Transverse colon (tissue), 4 donors: Measurements from ENCODE around the gene CERS1. TPM values are rescaled to one million over a fixed set of nuclear protein-coding genes. Genes with fewer than 3 reads are reported as not detected.

Source experiments
- DNase-seq: peaks from one replicate; pipeline ENCODE4 v3.0.0-alpha.2; 2019
- H3K27ac ChIP-seq, 4 donors: fragments of 200-600 bp; sonication (generic); 2 replicates each; pipeline ENCODE4 v1.5.1; 2016 to 2018; ENCODE audit warnings: inconsistent platforms in 4 of 4
- H3K27me3 ChIP-seq: fragments of 200-600 bp; sonication (generic); 2 replicates; pipeline ENCODE4 v1.5.1; 2017; ENCODE audit warnings: inconsistent platforms
- H3K36me3 ChIP-seq, 4 donors: fragments of 200-600 bp; sonication (generic); 2 replicates each; pipeline ENCODE4 v1.5.1; 2017 to 2019; ENCODE audit warnings: inconsistent platforms in 4 of 4
- H3K4me1 ChIP-seq, 4 donors: fragments of 200-600 bp; sonication (generic); 2 replicates each; pipeline ENCODE4 v1.5.1; 2017 to 2020; ENCODE audit warnings: inconsistent platforms in 4 of 4
- H3K4me3 ChIP-seq, 4 donors: fragments of 200-600 bp; sonication (generic); 1 replicate in 1 of 4; 2 replicates in 3 of 4; pipeline versions ENCODE4 v1.5.1 to v1.6.1; 2017 to 2019; ENCODE audit warnings: inconsistent platforms in 4 of 4
- H3K9me3 ChIP-seq, 2 donors: fragments of 200-600 bp; sonication (generic); 2 replicates each; pipeline ENCODE4 v1.5.1; 2017 to 2019; ENCODE audit warnings: inconsistent platforms in 2 of 2
- EP300 ChIP-seq: sonication (generic); formaldehyde crosslinking; IDR thresholded peaks from one replicate; pipeline ENCODE4 v1.6.1; 2017; ENCODE audit warnings: antibody characterized with exemption, low read depth
- POLR2A ChIP-seq: fragments of 450-650 bp; IDR thresholded peaks from one replicate; pipeline ENCODE4 v1.6.1; 2016; ENCODE audit warnings: antibody characterized with exemption, mild to moderate bottlenecking, moderate library complexity
- POLR2AphosphoS5 ChIP-seq, 3 donors: sonication (generic); formaldehyde crosslinking; IDR thresholded peaks; one replicate each; pipeline ENCODE4 v1.6.1; 2016; ENCODE audit warnings: antibody characterized with exemption in 3 of 3
- WGBS, 2 donors: methylation state at CpG; one replicate each; pipeline ENCODE4 v1.1.5; 2018; ENCODE audit warnings: low coverage in 1 of 2; 5-methylcytosine and 5-hydroxymethylcytosine counted together
- in situ Hi-C, 4 donors: fragments of 200-750 bp; cut with MboI; loops; one replicate each; pipeline versions ENCODE4 v1.15.0 to v1.15.1; 2017; ENCODE audit warnings: low sequenced_read_pairs in 3 of 4, low pct_ligation_motif_present in 1 of 4, low pct_unique_long_range_greater_than_20kb in 1 of 4
- intact Hi-C: fragments of 100-400 bp; cut with DNase I; formaldehyde crosslinking; loops from one replicate; pipeline ENCODE4 v1.15.1; 2023; ENCODE audit warnings: low total_unique reads
- total RNA-seq, 4 donors: library from RNA; depleted of rRNA; stranded (reverse); fragments of >200 nt; gene quantifications; one replicate each; pipeline ENCODE4 v1.1.0, GENCODE V29; 2016
- TF ChIP-seq, protein P1 (sequence below), 5 experiments: fragments of 200-600 bp in 3 of 5; fragments of 450-650 bp in 2 of 5; sonication (generic) in 3 of 5; IDR thresholded peaks; 1 replicate in 2 of 5; 2 replicates in 3 of 5; pipeline ENCODE4 v1.5.1; 2016 to 2017; ENCODE audit warnings: antibody characterized with exemption in 5 of 5, inconsistent platforms in 3 of 5, mild to moderate bottlenecking in 2 of 5, moderate library complexity in 1 of 5

CERS1 gene
- total RNA-seq, 4 donors from 2014 or later, result not detected

DNA sequence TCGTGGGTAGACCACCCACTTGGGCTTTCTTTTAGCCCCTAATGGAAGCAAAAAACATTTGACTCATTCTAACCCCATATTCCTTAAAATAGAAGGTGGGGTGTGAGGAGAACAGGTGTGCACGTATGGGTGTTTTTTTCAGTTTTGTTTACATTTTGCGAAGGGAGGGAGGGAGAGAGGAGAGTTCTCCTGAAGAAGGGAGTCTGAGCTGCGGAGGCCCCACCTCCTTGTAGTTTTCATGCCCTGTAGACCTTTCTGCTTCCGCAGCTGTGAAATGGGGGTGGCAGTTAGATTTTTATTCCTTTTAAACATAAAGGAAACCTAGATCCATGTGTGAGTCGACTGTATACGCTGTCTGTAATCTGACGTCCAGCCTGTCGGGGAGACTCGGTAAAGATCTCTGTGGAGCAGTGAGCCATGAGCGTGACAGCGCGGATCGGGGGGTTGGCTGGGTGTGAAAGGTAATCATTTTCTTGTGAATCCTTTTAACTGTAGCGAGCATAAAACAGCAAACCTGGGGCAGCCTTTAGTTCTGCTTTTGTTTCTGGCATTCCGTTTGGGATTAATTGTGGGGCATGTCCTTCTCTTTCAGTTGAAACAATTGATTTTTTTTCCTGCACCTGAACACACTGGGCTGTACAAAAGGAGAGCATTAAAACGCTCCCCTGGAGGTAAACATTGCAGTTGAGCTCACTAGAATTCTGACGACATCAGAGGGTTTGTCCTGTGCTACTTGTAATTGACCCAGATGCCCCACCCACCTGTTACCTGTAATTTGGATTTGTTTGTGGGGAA is 61.9 kb downstream of the CERS1 start:
- peak; percentile 50 for DNase-seq
- Histone ChIP-seq H3K36me3 (no peaks in the 10 kb centered on the region), H3K9me3 (no peaks in the 10 kb centered on the region), H3K27ac (peak overlapping the region; percentile 93 to 97 (median 94)), H3K4me3 (peak overlapping the region; percentile 72 to 94 (median 88)), H3K27me3 (no peaks in the 10 kb centered on the region), H3K4me1 (peaks cover 13 to 64% (median 55%) of the 10 kb centered on the region in 4 donors)
- intact Hi-C loops, result no loop called here
- in situ Hi-C loops, result loop anchor here in 3 of 4 donors (25.0 kb wide), 2 partner anchors 247 to 372 kb away; partner anchors contain the start of gene REX1BD (in 2 of the 3)
- TF ChIP-seq POLR2AphosphoS5 (IDR thresholded peaks at IDR 0.05), result peak in 1 of 3 donors; percentile 68
- TF ChIP-seq, protein P1, sequence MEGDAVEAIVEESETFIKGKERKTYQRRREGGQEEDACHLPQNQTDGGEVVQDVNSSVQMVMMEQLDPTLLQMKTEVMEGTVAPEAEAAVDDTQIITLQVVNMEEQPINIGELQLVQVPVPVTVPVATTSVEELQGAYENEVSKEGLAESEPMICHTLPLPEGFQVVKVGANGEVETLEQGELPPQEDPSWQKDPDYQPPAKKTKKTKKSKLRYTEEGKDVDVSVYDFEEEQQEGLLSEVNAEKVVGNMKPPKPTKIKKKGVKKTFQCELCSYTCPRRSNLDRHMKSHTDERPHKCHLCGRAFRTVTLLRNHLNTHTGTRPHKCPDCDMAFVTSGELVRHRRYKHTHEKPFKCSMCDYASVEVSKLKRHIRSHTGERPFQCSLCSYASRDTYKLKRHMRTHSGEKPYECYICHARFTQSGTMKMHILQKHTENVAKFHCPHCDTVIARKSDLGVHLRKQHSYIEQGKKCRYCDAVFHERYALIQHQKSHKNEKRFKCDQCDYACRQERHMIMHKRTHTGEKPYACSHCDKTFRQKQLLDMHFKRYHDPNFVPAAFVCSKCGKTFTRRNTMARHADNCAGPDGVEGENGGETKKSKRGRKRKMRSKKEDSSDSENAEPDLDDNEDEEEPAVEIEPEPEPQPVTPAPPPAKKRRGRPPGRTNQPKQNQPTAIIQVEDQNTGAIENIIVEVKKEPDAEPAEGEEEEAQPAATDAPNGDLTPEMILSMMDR (IDR thresholded peaks at IDR 0.05), result no peak
- peak; percentile 33 for TF ChIP-seq POLR2A
- no peak for TF ChIP-seq EP300
- WGBS, 2 donors, result 13 to 17% methylated on average over 7 to 18 of the region's 18 CpGs

DNA sequence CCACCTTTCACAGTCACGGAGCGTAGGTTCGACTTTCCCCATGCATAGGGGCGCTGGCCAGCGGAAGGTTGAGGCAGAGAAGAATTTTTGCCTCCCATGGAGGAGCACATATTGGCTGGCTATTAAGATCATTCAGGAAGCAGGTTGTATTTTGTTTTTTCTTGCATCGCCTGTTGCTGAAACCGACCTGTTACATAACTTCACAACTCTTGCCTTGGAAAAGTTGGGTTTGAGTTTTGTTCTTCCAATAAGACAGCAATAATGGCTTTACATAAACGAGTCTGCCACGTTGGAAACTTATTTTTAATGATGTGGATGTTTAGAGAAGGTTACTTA is 62.8 kb downstream of the CERS1 start:
- Histone ChIP-seq H3K36me3 (no peaks in the 10 kb centered on the region), H3K27ac (peak overlapping the region; percentile 93 to 97 (median 94)), H3K4me3 (peak overlapping the region; percentile 72 to 94 (median 88)), H3K4me1 (peaks cover 13 to 58% (median 47%) of the 10 kb centered on the region in 4 donors), H3K9me3 (no peaks in the 10 kb centered on the region), H3K27me3 (no peaks in the 10 kb centered on the region)
- intact Hi-C loops (no loop called here), in situ Hi-C loops (loop anchor here in 3 of 4 donors (25.0 kb wide), 2 partner anchors 246 to 371 kb away; partner anchors contain the start of gene REX1BD (in 2 of the 3))
- no peak for DNase-seq
- TF ChIP-seq, protein P1 (IDR thresholded peaks at IDR 0.05), result no peak
- TF ChIP-seq EP300 (no peak), POLR2AphosphoS5 (IDR thresholded peaks at IDR 0.05) (no peak), POLR2A (no peak)
- WGBS, 2 donors, result 3 to 6% methylated on average over 4 to 9 of the region's 9 CpGs

DNA sequence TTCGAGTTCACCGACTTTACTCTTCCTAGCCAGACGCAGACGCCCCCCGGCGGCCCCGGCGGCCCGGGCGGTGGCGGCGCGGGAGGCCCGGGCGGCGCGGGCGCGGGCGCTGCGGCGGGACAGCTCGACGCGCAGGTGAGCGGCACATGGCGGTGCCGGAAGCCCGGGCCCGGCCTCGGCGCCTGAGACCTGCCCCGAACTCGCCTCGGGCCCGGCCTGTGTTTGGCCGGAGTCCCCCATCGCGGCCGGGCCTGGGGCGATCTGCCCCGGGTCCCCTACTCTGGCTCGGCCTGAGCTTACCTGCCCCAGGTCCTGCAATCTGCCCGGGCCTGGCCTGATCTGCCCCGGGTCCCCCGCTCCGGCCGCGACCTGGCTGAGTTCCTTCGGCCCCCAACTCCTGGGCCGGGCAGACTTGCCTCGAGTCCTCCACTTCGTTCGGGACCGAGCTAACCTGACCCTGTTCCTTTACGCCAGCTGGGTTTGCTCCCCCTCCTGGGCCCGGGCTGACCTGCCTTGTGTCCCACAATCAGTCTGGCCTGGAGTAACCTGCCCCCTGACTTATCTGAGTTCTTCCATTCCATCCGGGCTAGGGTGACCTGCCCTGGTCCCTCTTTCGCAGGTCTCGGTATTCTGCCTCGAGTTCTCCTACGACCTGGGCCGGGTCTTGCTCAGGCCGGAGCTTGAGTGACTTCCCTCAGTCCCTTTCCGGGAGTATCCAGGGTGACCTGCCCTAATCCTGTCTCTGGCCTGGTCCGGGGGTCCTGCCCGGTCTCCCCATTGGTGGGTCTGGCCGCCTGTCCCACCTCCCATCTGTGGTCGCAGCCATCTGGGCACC is 63.4 kb downstream of the CERS1 start:
- TF ChIP-seq EP300, result no peak
- TF ChIP-seq, protein P1 (IDR thresholded peaks at IDR 0.05), result peak in 1 of 5 experiments; percentile 19
- Histone ChIP-seq H3K4me1 (peaks cover 11 to 53% (median 45%) of the 10 kb centered on the region in 4 donors), H3K27ac (peak overlapping the region; percentile 93 to 97 (median 94)), H3K9me3 (no peaks in the 10 kb centered on the region), H3K36me3 (no peaks in the 10 kb centered on the region), H3K4me3 (peak overlapping the region; percentile 83 to 94 (median 94)), H3K27me3 (no peaks in the 10 kb centered on the region)
- intact Hi-C loops, result no loop called here
- peak; percentile 42 for DNase-seq
- in situ Hi-C loops, result loop anchor here in 3 of 4 donors (25.0 kb wide), 2 partner anchors 245 to 370 kb away; partner anchors contain the start of gene REX1BD (in 2 of the 3)
- WGBS, 2 donors, result 0 to 1% methylated on average over 16 to 44 of the region's 69 CpGs
